Lower leg skin (tissue), 4 donors: ENCODE measurements around the gene SH2D7. TPM values are rescaled to one million over a fixed set of nuclear protein-coding genes. Genes with fewer than 3 reads are reported as not detected.

Experiments used
- DNase-seq, 2 donors: peaks; one replicate each; pipeline ENCODE4 v3.0.0-alpha.2; 2019; ENCODE audit warnings: low spot score in 2 of 2
- H3K4me3 ChIP-seq: fragments of 200-600 bp; sonication (generic); 2 replicates; pipeline ENCODE4 v1.5.1; 2017; ENCODE audit warnings: mild to moderate bottlenecking, low read depth; ENCODE audit not compliant: poor library complexity, severe bottlenecking
- POLR2A ChIP-seq, 2 donors: fragments of 450-650 bp; IDR thresholded peaks; one replicate each; pipeline ENCODE4 v1.6.1; 2016 to 2017; ENCODE audit warnings: antibody characterized with exemption in 2 of 2, mild to moderate bottlenecking in 1 of 2, moderate library complexity in 1 of 2
- WGBS, 2 donors: methylation state at CpG; one replicate each; pipeline ENCODE4 v1.1.5; 2018; 5-methylcytosine and 5-hydroxymethylcytosine counted together
- intact Hi-C: fragments of 100-400 bp; cut with DNase I; formaldehyde crosslinking; loops from one replicate; pipeline ENCODE4 v1.15.0; 2023; ENCODE audit warnings: low total_unique reads
- total RNA-seq, 4 donors: library from RNA; depleted of rRNA; stranded (reverse); fragments of >200 nt; gene quantifications; one replicate each; pipeline ENCODE4 v1.1.0, GENCODE V29; 2016
- TF ChIP-seq, protein P1 (sequence below), 3 donors: fragments of 450-650 bp; IDR thresholded peaks; one replicate each; pipeline ENCODE4 v1.5.1; 2016; ENCODE audit warnings: antibody characterized with exemption in 3 of 3, mild to moderate bottlenecking in 3 of 3, moderate library complexity in 2 of 3

SH2D7 gene
- total RNA-seq, 4 donors from 2014 or later, result not detected

DNA sequence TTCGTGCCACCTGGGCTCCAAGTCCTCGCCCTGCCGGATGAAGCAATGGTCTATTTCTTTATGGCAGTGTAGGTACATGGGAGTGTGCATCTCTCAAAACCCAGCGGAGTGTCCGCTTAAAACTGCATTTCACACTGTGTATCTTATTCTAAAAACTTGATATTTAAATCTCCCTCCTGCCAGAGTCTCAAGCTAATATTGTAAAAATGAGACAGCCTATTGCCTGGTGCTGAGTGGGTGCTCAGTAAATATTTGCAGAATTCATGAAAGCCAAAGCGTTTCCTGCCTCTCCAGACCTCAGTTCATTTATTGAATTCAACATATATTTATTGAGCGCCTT, 14.5 kb upstream of the SH2D7 start:
- peak overlapping the region; percentile 20 for H3K4me3 ChIP-seq
- no peak for DNase-seq
- WGBS, 2 donors, result 18 to 24% methylated on average over 7 of the region's 7 CpGs
- intact Hi-C loops, result no loop called here
- TF ChIP-seq, protein P1, sequence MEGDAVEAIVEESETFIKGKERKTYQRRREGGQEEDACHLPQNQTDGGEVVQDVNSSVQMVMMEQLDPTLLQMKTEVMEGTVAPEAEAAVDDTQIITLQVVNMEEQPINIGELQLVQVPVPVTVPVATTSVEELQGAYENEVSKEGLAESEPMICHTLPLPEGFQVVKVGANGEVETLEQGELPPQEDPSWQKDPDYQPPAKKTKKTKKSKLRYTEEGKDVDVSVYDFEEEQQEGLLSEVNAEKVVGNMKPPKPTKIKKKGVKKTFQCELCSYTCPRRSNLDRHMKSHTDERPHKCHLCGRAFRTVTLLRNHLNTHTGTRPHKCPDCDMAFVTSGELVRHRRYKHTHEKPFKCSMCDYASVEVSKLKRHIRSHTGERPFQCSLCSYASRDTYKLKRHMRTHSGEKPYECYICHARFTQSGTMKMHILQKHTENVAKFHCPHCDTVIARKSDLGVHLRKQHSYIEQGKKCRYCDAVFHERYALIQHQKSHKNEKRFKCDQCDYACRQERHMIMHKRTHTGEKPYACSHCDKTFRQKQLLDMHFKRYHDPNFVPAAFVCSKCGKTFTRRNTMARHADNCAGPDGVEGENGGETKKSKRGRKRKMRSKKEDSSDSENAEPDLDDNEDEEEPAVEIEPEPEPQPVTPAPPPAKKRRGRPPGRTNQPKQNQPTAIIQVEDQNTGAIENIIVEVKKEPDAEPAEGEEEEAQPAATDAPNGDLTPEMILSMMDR (IDR thresholded peaks at IDR 0.05), result no peak
- no peak for TF ChIP-seq POLR2A (IDR thresholded peaks at IDR 0.05)

- DNase-seq, result no peak
- WGBS, 2 donors, result 96% methylated on average over 11 of the region's 11 CpGs
- TF ChIP-seq, protein P1 (IDR thresholded peaks at IDR 0.05), result no peak
- no peak for TF ChIP-seq POLR2A (IDR thresholded peaks at IDR 0.05)
- no peak overlapping the region for H3K4me3 ChIP-seq
- intact Hi-C loops, result no loop called here
Observed at GRCh38 chr15:78079298-78080087, 12.9 kb upstream of the SH2D7 start.

DNA sequence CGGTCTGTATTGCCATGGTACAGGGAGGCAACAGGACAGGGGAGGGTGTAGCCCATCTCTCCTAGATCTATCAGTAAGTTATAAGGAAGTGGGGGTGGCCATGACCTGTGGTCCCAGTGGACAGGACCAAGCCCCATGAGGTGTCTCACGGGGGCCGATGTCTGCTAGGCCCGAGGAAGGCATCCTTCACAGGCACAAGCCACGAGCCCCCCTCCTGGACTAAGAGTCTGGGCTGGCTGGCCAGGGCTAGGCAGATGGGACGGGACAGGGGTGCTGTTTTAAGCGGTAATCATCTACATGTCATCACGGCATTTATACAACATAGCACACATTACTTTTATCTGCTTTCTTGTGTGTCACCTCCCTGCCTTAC, 12.3 kb upstream of the SH2D7 start:
- H3K4me3 ChIP-seq, result no peak overlapping the region
- intact Hi-C loops, result no loop called here
- TF ChIP-seq, protein P1 (IDR thresholded peaks at IDR 0.05), result no peak
- TF ChIP-seq POLR2A (IDR thresholded peaks at IDR 0.05), result no peak
- WGBS, 2 donors, result 93 to 95% methylated on average over 8 of the region's 8 CpGs
- no peak for DNase-seq

- 67 to 83% methylated on average over 5 of the region's 5 CpGs for WGBS, 2 donors
- DNase-seq, result no peak
- TF ChIP-seq POLR2A (IDR thresholded peaks at IDR 0.05), result no peak
- TF ChIP-seq, protein P1 (IDR thresholded peaks at IDR 0.05), result no peak
- intact Hi-C loops, result no loop called here
- H3K4me3 ChIP-seq, result no peak overlapping the region
Observed at GRCh38 chr15:78082106-78082742, 10.1 kb upstream of the SH2D7 start.

GRCh38 chr15:78082743-78083110, 9.6 kb upstream of the SH2D7 start:
- TF ChIP-seq, protein P1 (IDR thresholded peaks at IDR 0.05), result no peak
- TF ChIP-seq POLR2A (IDR thresholded peaks at IDR 0.05), result no peak
- intact Hi-C loops, result no loop called here
- WGBS, 2 donors, result 100% methylated on average over 1 of the region's 1 CpG
- no peak for DNase-seq
- H3K4me3 ChIP-seq, result no peak overlapping the region
